ENCODE data around the gene ANK3.

The ANK3 gene

GRCh38 chr10:60377042-60377352, 12.7 kb downstream of the ANK3 start:
- no peaks in the 10 kb centered on the region for H3K4me1 ChIP-seq (ENCODE audit: control insufficient read depth, insufficient read depth, low read length)
- no peaks in the 10 kb centered on the region for H3K36me3 ChIP-seq (ENCODE audit: control insufficient read depth in 2 of 2, insufficient read depth in 2 of 2, low read length in 2 of 2)
- no peaks in the 10 kb centered on the region for H3K9me3 ChIP-seq (ENCODE audit: control insufficient read depth in 2 of 2, low read length in 2 of 2)
- H3K27ac ChIP-seq (ENCODE audit: low read length), result no peak overlapping the region
- no peaks in the 10 kb centered on the region for H3K27me3 ChIP-seq (ENCODE audit: control insufficient read depth in 1 of 2, insufficient read depth in 2 of 2, low read length in 2 of 2)
- H3K4me3 ChIP-seq (ENCODE audit: low read length in 2 of 2), result no peak overlapping the region
- no peak overlapping the region for H3K9ac ChIP-seq (ENCODE audit: low read length in 2 of 2)

- Histone ChIP-seq H3K4me1 (ENCODE audit: control insufficient read depth, insufficient read depth, low read length) (no peaks in the 10 kb centered on the region), H3K36me3 (ENCODE audit: control insufficient read depth in 2 of 2, insufficient read depth in 2 of 2, low read length in 2 of 2) (no peaks in the 10 kb centered on the region), H3K9ac (ENCODE audit: low read length in 2 of 2) (no peak overlapping the region), H3K27ac (ENCODE audit: low read length) (no peak overlapping the region), H3K9me3 (ENCODE audit: control insufficient read depth in 2 of 2, low read length in 2 of 2) (no peaks in the 10 kb centered on the region), H3K4me3 (ENCODE audit: low read length in 2 of 2) (no peak overlapping the region), H3K27me3 (ENCODE audit: control insufficient read depth in 1 of 2, insufficient read depth in 2 of 2, low read length in 2 of 2) (no peaks in the 10 kb centered on the region)
These were observed 13.2 kb downstream of the ANK3 start for GRCh38 chr10:60376221-60377041.

- Histone ChIP-seq H3K9me3 (ENCODE audit: control insufficient read depth in 2 of 2, low read length in 2 of 2) (no peaks in the 10 kb centered on the region), H3K36me3 (ENCODE audit: control insufficient read depth in 2 of 2, insufficient read depth in 2 of 2, low read length in 2 of 2) (no peaks in the 10 kb centered on the region), H3K4me3 (ENCODE audit: low read length in 2 of 2) (no peak overlapping the region), H3K9ac (ENCODE audit: low read length in 2 of 2) (no peak overlapping the region), H3K4me1 (ENCODE audit: control insufficient read depth, insufficient read depth, low read length) (no peaks in the 10 kb centered on the region), H3K27me3 (ENCODE audit: control insufficient read depth in 1 of 2, insufficient read depth in 2 of 2, low read length in 2 of 2) (no peaks in the 10 kb centered on the region), H3K27ac (ENCODE audit: low read length) (no peak overlapping the region)
These were observed 14.2 kb downstream of the ANK3 start for GRCh38 chr10:60375293-60376004.

GRCh38 chr10:60374836-60375235, 14.8 kb downstream of the ANK3 start:
- Histone ChIP-seq H3K4me1 (ENCODE audit: control insufficient read depth, insufficient read depth, low read length) (no peaks in the 10 kb centered on the region), H3K27me3 (ENCODE audit: control insufficient read depth in 1 of 2, insufficient read depth in 2 of 2, low read length in 2 of 2) (no peaks in the 10 kb centered on the region), H3K4me3 (ENCODE audit: low read length in 2 of 2) (no peak overlapping the region), H3K9ac (ENCODE audit: low read length in 2 of 2) (no peak overlapping the region), H3K27ac (ENCODE audit: low read length) (no peak overlapping the region), H3K36me3 (ENCODE audit: control insufficient read depth in 2 of 2, insufficient read depth in 2 of 2, low read length in 2 of 2) (no peaks in the 10 kb centered on the region), H3K9me3 (ENCODE audit: control insufficient read depth in 2 of 2, low read length in 2 of 2) (no peaks in the 10 kb centered on the region)

GRCh38 chr10:60372436-60372835, 17.2 kb downstream of the ANK3 start:
- no peak overlapping the region for H3K4me3 ChIP-seq (ENCODE audit: low read length in 2 of 2)
- H3K4me1 ChIP-seq (ENCODE audit: control insufficient read depth, insufficient read depth, low read length), result no peaks in the 10 kb centered on the region
- no peaks in the 10 kb centered on the region for H3K36me3 ChIP-seq (ENCODE audit: control insufficient read depth in 2 of 2, insufficient read depth in 2 of 2, low read length in 2 of 2)
- no peak overlapping the region for H3K27ac ChIP-seq (ENCODE audit: low read length)
- no peaks in the 10 kb centered on the region for H3K27me3 ChIP-seq (ENCODE audit: control insufficient read depth in 1 of 2, insufficient read depth in 2 of 2, low read length in 2 of 2)
- H3K9ac ChIP-seq (ENCODE audit: low read length in 2 of 2), result no peak overlapping the region
- H3K9me3 ChIP-seq (ENCODE audit: control insufficient read depth in 2 of 2, low read length in 2 of 2), result no peaks in the 10 kb centered on the region

GRCh38 chr10:60369547-60369930, 20.1 kb downstream of the ANK3 start:
- Histone ChIP-seq H3K36me3 (ENCODE audit: control insufficient read depth in 2 of 2, insufficient read depth in 2 of 2, low read length in 2 of 2) (no peaks in the 10 kb centered on the region), H3K27ac (ENCODE audit: low read length) (no peak overlapping the region), H3K9me3 (ENCODE audit: control insufficient read depth in 2 of 2, low read length in 2 of 2) (no peaks in the 10 kb centered on the region), H3K4me3 (ENCODE audit: low read length in 2 of 2) (no peak overlapping the region), H3K27me3 (ENCODE audit: control insufficient read depth in 1 of 2, insufficient read depth in 2 of 2, low read length in 2 of 2) (no peaks in the 10 kb centered on the region), H3K4me1 (ENCODE audit: control insufficient read depth, insufficient read depth, low read length) (no peaks in the 10 kb centered on the region), H3K9ac (ENCODE audit: low read length in 2 of 2) (no peak overlapping the region)

- no peak overlapping the region for H3K4me3 ChIP-seq (ENCODE audit: low read length in 2 of 2)
- H3K4me1 ChIP-seq (ENCODE audit: control insufficient read depth, insufficient read depth, low read length), result no peaks in the 10 kb centered on the region
- no peaks in the 10 kb centered on the region for H3K9me3 ChIP-seq (ENCODE audit: control insufficient read depth in 2 of 2, low read length in 2 of 2)
- no peaks in the 10 kb centered on the region for H3K36me3 ChIP-seq (ENCODE audit: control insufficient read depth in 2 of 2, insufficient read depth in 2 of 2, low read length in 2 of 2)
- H3K27me3 ChIP-seq (ENCODE audit: control insufficient read depth in 1 of 2, insufficient read depth in 2 of 2, low read length in 2 of 2), result no peaks in the 10 kb centered on the region
- no peak overlapping the region for H3K27ac ChIP-seq (ENCODE audit: low read length)
- no peak overlapping the region for H3K9ac ChIP-seq (ENCODE audit: low read length in 2 of 2)
These were observed 20.7 kb downstream of the ANK3 start for GRCh38 chr10:60368875-60369546.

- Histone ChIP-seq H3K4me1 (ENCODE audit: control insufficient read depth, insufficient read depth, low read length) (no peaks in the 10 kb centered on the region), H3K4me3 (ENCODE audit: low read length in 2 of 2) (peak overlapping the region in 1 of 2 donors; percentile 52), H3K9ac (ENCODE audit: low read length in 2 of 2) (no peak overlapping the region), H3K27ac (ENCODE audit: low read length) (no peak overlapping the region), H3K27me3 (ENCODE audit: control insufficient read depth in 1 of 2, insufficient read depth in 2 of 2, low read length in 2 of 2) (no peaks in the 10 kb centered on the region), H3K9me3 (ENCODE audit: control insufficient read depth in 2 of 2, low read length in 2 of 2) (no peaks in the 10 kb centered on the region), H3K36me3 (ENCODE audit: control insufficient read depth in 2 of 2, insufficient read depth in 2 of 2, low read length in 2 of 2) (no peaks in the 10 kb centered on the region)
These were observed 21.8 kb downstream of the ANK3 start for GRCh38 chr10:60367901-60368300.

GRCh38 chr10:60367431-60367830, 22.2 kb downstream of the ANK3 start:
- H3K9me3 ChIP-seq (ENCODE audit: control insufficient read depth in 2 of 2, low read length in 2 of 2), result no peaks in the 10 kb centered on the region
- peak overlapping the region in 1 of 2 donors; percentile 31 for H3K9ac ChIP-seq (ENCODE audit: low read length in 2 of 2)

GRCh38 chr10:60367024-60367423, 22.7 kb downstream of the ANK3 start:
- H3K9me3 ChIP-seq (ENCODE audit: control insufficient read depth in 2 of 2, low read length in 2 of 2), result no peaks in the 10 kb centered on the region
- H3K4me1 ChIP-seq (ENCODE audit: control insufficient read depth, insufficient read depth, low read length), result no peaks in the 10 kb centered on the region
- H3K9ac ChIP-seq (ENCODE audit: low read length in 2 of 2), result peak overlapping the region in 1 of 2 donors; percentile 31
- no peak overlapping the region for H3K27ac ChIP-seq (ENCODE audit: low read length)
- no peaks in the 10 kb centered on the region for H3K27me3 ChIP-seq (ENCODE audit: control insufficient read depth in 1 of 2, insufficient read depth in 2 of 2, low read length in 2 of 2)
- peak overlapping the region; percentile 23 to 52 for H3K4me3 ChIP-seq (ENCODE audit: low read length in 2 of 2)
- no peaks in the 10 kb centered on the region for H3K36me3 ChIP-seq (ENCODE audit: control insufficient read depth in 2 of 2, insufficient read depth in 2 of 2, low read length in 2 of 2)

More at GRCh38 chr10:60367431-60367830, 22.2 kb downstream of the ANK3 start:
- Histone ChIP-seq H3K4me1 (ENCODE audit: control insufficient read depth, insufficient read depth, low read length) (no peaks in the 10 kb centered on the region), H3K27me3 (ENCODE audit: control insufficient read depth in 1 of 2, insufficient read depth in 2 of 2, low read length in 2 of 2) (no peaks in the 10 kb centered on the region), H3K36me3 (ENCODE audit: control insufficient read depth in 2 of 2, insufficient read depth in 2 of 2, low read length in 2 of 2) (no peaks in the 10 kb centered on the region), H3K27ac (ENCODE audit: low read length) (no peak overlapping the region), H3K4me3 (ENCODE audit: low read length in 2 of 2) (peak overlapping the region; percentile 23 to 52)
